Brain microvascular endothelial cell (primary cell): ENCODE measurements around the gene YIPF1.

Experiments used
- DNase-seq: peaks from one replicate; pipeline ENCODE4 v3.0.0-alpha.2; 2020
- H3K27ac ChIP-seq: fragments of 250-450 bp; sonication (Bioruptor Pico); 2 replicates; pipeline ENCODE4 v1.5.1; 2020; ENCODE audit warnings: mild to moderate bottlenecking, moderate library complexity
- H3K27me3 ChIP-seq: fragments of 250-450 bp; sonication (Bioruptor Pico); replicated peaks from 2 replicates; pipeline ENCODE4 v1.5.1; 2020; ENCODE audit warnings: mild to moderate bottlenecking
- H3K36me3 ChIP-seq: fragments of 250-450 bp; sonication (Bioruptor Pico); replicated peaks from 2 replicates; pipeline ENCODE4 v1.5.1; 2020; ENCODE audit warnings: mild to moderate bottlenecking
- H3K4me3 ChIP-seq: 2 replicates; pipeline ENCODE4 v1.5.1; 2011; ENCODE audit warnings: low read depth, mild to moderate bottlenecking, control low read depth, low read length, moderate library complexity
- CTCF ChIP-seq: IDR thresholded peaks from 2 replicates; pipeline ENCODE4 v1.5.1; 2011; ENCODE audit warnings: low read depth, mild to moderate bottlenecking, moderate library complexity, low read length, control low read depth, inconsistent platforms; ENCODE audit errors: missing control alignments
- in situ Hi-C: cut with HindIII; loops from 2 replicates; pipeline ENCODE4 v1.10.0; 2017; ENCODE audit warnings: low sequenced_read_pairs, low pct_ligation_motif_present

YIPF1 gene

GRCh38 chr1:53894644-53895043 is 5.0 kb upstream of the YIPF1 start:
- Histone ChIP-seq H3K36me3 (no peaks in the 10 kb centered on the region), H3K4me3 (no peak overlapping the region), H3K27ac (no peak overlapping the region), H3K27me3 (no peaks in the 10 kb centered on the region)
- DNase-seq, result no peak
- in situ Hi-C loops, result no loop called here
- TF ChIP-seq CTCF, result no peak

- Histone ChIP-seq H3K27ac (no peak within 1 kb of the TSS), H3K4me3 (no peak within 1 kb of the TSS), H3K27me3 (no peaks in the 10 kb centered on the region), H3K36me3 (no peaks in the 10 kb centered on the region)
- DNase-seq, result no peak
- in situ Hi-C loops, result no loop called here
- no peak for TF ChIP-seq CTCF
Observed at GRCh38 chr1:53893999-53894636, 4.5 kb upstream of the YIPF1 start, which contains the start of gene DIO1. DIO1 (plus strand) TSS chr1:53894187; CDS start chr1:53894211, 24 bp downstream.

GRCh38 chr1:53892911-53893310 is 3.3 kb upstream of the YIPF1 start:
- in situ Hi-C loops, result no loop called here
- H3K27ac ChIP-seq, result no peak overlapping the region

GRCh38 chr1:53891678-53892077 is 2.1 kb upstream of the YIPF1 start:
- Histone ChIP-seq H3K36me3 (peaks cover 2% of the 10 kb centered on the region), H3K4me3 (no peak overlapping the region), H3K27me3 (no peaks in the 10 kb centered on the region), H3K27ac (no peak overlapping the region)
- in situ Hi-C loops, result no loop called here
- DNase-seq, result no peak
- TF ChIP-seq CTCF, result no peak

More at GRCh38 chr1:53892911-53893310, 3.3 kb upstream of the YIPF1 start:
- no peaks in the 10 kb centered on the region for H3K27me3 ChIP-seq
- no peaks in the 10 kb centered on the region for H3K36me3 ChIP-seq
- DNase-seq, result no peak
- no peak overlapping the region for H3K4me3 ChIP-seq
- TF ChIP-seq CTCF, result no peak

- TF ChIP-seq CTCF, result no peak
- no peak overlapping the region for H3K4me3 ChIP-seq
- no peaks in the 10 kb centered on the region for H3K27me3 ChIP-seq
- no peak overlapping the region for H3K27ac ChIP-seq
- in situ Hi-C loops, result no loop called here
- peaks cover 2% of the 10 kb centered on the region for H3K36me3 ChIP-seq
- DNase-seq, result no peak
Observed at GRCh38 chr1:53891018-53891417, 1.4 kb upstream of the YIPF1 start.

GRCh38 chr1:53890522-53890941 is 935 bp upstream of the YIPF1 start:
- DNase-seq, result no peak
- TF ChIP-seq CTCF, result no peak
- in situ Hi-C loops, result no loop called here
- Histone ChIP-seq H3K36me3 (peaks cover 2% of the 10 kb centered on the region), H3K27ac (peak overlapping the region; percentile 74), H3K27me3 (no peaks in the 10 kb centered on the region), H3K4me3 (no peak overlapping the region)
